ENCODE results near the gene FAM219B. TPM values are rescaled to one million over a fixed set of nuclear protein-coding genes. Genes with fewer than 3 reads are reported as not detected.

FAM219B gene
- total and polyA plus RNA-seq, 2 of the 8 experiments (the other 6 are each of a cell fraction or from before 2014, with no cell fraction given), result 57.1 to 66.6 TPM

GRCh38 chr15:74888716-74889115 is 17.9 kb downstream of the FAM219B start:
- no peak overlapping the region for H3K23ac ChIP-seq (ENCODE audit: insufficient read length)
- H3K4me2 ChIP-seq (ENCODE audit: insufficient read depth in 1 of 2, low read depth in 2 of 2, low read length in 2 of 2), result peak overlapping the region; percentile 90; a peak in 3 of 4 replicates
- peaks cover 5 to 18% (median 14%) of the 10 kb centered on the region in 4 experiments; a peak in 5 of 8 replicates for H3K36me3 ChIP-seq (ENCODE audit: control insufficient read depth in 2 of 4, insufficient read depth in 4 of 4, low read length in 3 of 4)
- H4K8ac ChIP-seq (ENCODE audit: extremely low read depth, insufficient read depth, low read length), result no peak overlapping the region
- peaks cover 0 to 4% (median 2%) of the 10 kb centered on the region in 4 experiments; a peak in 4 of 7 replicates for H3K4me1 ChIP-seq (replicated peaks in 1 of 4; ENCODE audit: control insufficient read depth in 3 of 4, insufficient read depth in 4 of 4, low read length in 3 of 4)
- no peaks in the 10 kb centered on the region for H4K20me1 ChIP-seq (replicated peaks in 1 of 2; ENCODE audit: control insufficient read depth in 1 of 2, insufficient read depth in 2 of 2, low read length in 2 of 2)
- no peak overlapping the region for H2BK20ac ChIP-seq (ENCODE audit: low read length)
- H3K79me2 ChIP-seq (ENCODE audit: control insufficient read depth in 1 of 2, insufficient read depth in 2 of 2, low read length in 2 of 2), result no peaks in the 10 kb centered on the region
- no peak overlapping the region for H4K5ac ChIP-seq (ENCODE audit: insufficient read length, low read depth, low read length)
- H2AFZ ChIP-seq (ENCODE audit: low read length), result no peak overlapping the region
- H4K91ac ChIP-seq (replicated peaks; ENCODE audit: insufficient read length, low read length), result peak overlapping the region; percentile 50
- no peak overlapping the region for H2BK120ac ChIP-seq (replicated peaks; ENCODE audit: low read depth, low read length)
- peak overlapping the region in 1 of 4 experiments; percentile 80; a peak in 1 of 8 replicates for H3K4me3 ChIP-seq (ENCODE audit: extremely low read depth in 1 of 4, insufficient read depth in 2 of 4, low read depth in 3 of 4, low read length in 4 of 4)
- CTCF ChIA-PET (ENCODE audit: partially characterized antibody), result interaction anchor here (0.6 to 6.2 kb wide), 9 partner anchors 9 to 117 kb away, joined by 3 to 54 read pairs (median 3); no protein-coding TSS in a partner anchor
- H3K27ac ChIP-seq (ENCODE audit: low read depth, low read length), result no peak overlapping the region
- H2BK12ac ChIP-seq (ENCODE audit: low read depth, low read length), result 0 out of 2 replicates have a peak overlapping the region, but pooled peaks have one; percentile 88
- FAIRE-seq, result no peak
- no peaks in the 10 kb centered on the region for H3K27me3 ChIP-seq (replicated peaks in 1 of 4; ENCODE audit: control insufficient read depth in 3 of 4, extremely low read depth in 1 of 4, insufficient read depth in 3 of 4, low read length in 3 of 4)
- 0 out of 2 replicates have a peak overlapping the region, but pooled peaks have one; percentile 55 for H2BK15ac ChIP-seq (ENCODE audit: low read length)
- H3K9ac ChIP-seq (replicated peaks in 1 of 4; ENCODE audit: extremely low read depth in 1 of 4, low read depth in 3 of 4, low read length in 3 of 4), result no peak overlapping the region
- no peak overlapping the region; the same call in 1 of the 2 replicates for H3K18ac ChIP-seq (ENCODE audit: extremely low read depth, low read length)
- no peak for DNase-seq (ENCODE audit: low read depth in 1 of 2, low spot score in 2 of 2)
- peaks cover 9% of the 10 kb centered on the region for H3K23me2 ChIP-seq (ENCODE audit: low read depth, low read length)
- no peak overlapping the region for H3K56ac ChIP-seq (replicated peaks; ENCODE audit: insufficient read length, low read depth, low read length)
- POLR2A ChIA-PET (ENCODE audit: partially characterized antibody), result interaction anchor here (0.7 to 7.0 kb wide), 11 partner anchors 9 to 130 kb away, joined by 3 to 116 read pairs (median 5); partner anchors contain the start of genes FAM219B and SCAMP2
- H3K14ac ChIP-seq (ENCODE audit: insufficient read length), result no peak overlapping the region
- peak overlapping the region; percentile 68; the same call in 1 of the 2 replicates for H2BK5ac ChIP-seq (ENCODE audit: low read depth, low read length)
- no peak overlapping the region for H3K4ac ChIP-seq (replicated peaks; ENCODE audit: insufficient read length, low read depth, low read length)
- TF ChIP-seq TBP (IDR thresholded peaks at IDR 0.05; ENCODE audit: low read depth, low read length), result no peak
- no peak for TF ChIP-seq TCF12 (IDR thresholded peaks at IDR 0.05; ENCODE audit: low read depth, low read length)
- no peak for TF ChIP-seq CBX8 (IDR thresholded peaks at IDR 0.05; ENCODE audit: borderline replicate concordance, low read depth, low read length)
- TF ChIP-seq SIRT6 (IDR thresholded peaks at IDR 0.05; ENCODE audit: low read length), result no peak
- TF ChIP-seq KDM4A (IDR thresholded peaks at IDR 0.05; ENCODE audit: low read depth, low read length, severe bottlenecking), result no peak
- no peak for TF ChIP-seq SP2 (IDR thresholded peaks at IDR 0.05; ENCODE audit: low read length)
- TF ChIP-seq RAD21 (IDR thresholded peaks at IDR 0.05 in 1 of 2, conservative IDR thresholded peaks at IDR 0.05 in 1 of 2; ENCODE audit: low read depth in 2 of 2, low read length in 2 of 2), result no peak
- no peak for TF ChIP-seq HDAC2 (IDR thresholded peaks at IDR 0.05; ENCODE audit: borderline replicate concordance in 1 of 2, low read depth in 2 of 2, low read length in 2 of 2)
- no peak for TF ChIP-seq BACH1 (IDR thresholded peaks at IDR 0.05; ENCODE audit: low read length)
- TF ChIP-seq KDM1A (IDR thresholded peaks at IDR 0.05; ENCODE audit: borderline replicate concordance, low read length), result no peak
- TF ChIP-seq JUN (IDR thresholded peaks at IDR 0.05; ENCODE audit: low read depth, low read length), result no peak
- no peak for TF ChIP-seq EGR1 (IDR thresholded peaks at IDR 0.05; ENCODE audit: borderline replicate concordance, low read depth, low read length)
- no peak for TF ChIP-seq RFX5 (IDR thresholded peaks at IDR 0.05; ENCODE audit: borderline replicate concordance, low read depth, low read length)
- peak overlapping the region; percentile 75; the same call in 1 of the 2 replicates for H2AK5ac ChIP-seq (ENCODE audit: low read depth, low read length)
- H3K9me3 ChIP-seq (ENCODE audit: insufficient read depth in 2 of 2, low read depth in 1 of 2, low read length in 1 of 2), result no peaks in the 10 kb centered on the region
- H3K79me1 ChIP-seq (ENCODE audit: low read depth, low read length), result no peaks in the 10 kb centered on the region
- 98% methylated on average over 4 of the region's 4 CpGs; no CpG with 5 or more reads in 1 of the 2 experiments for WGBS, 2 experiments (ENCODE audit: extremely low coverage in 1 of 2, insufficient coverage in 1 of 2, insufficient read length in 1 of 2, insufficient replicate concordance in 2 of 2, low coverage in 1 of 2, low lambda C conversion rate in 2 of 2, missing lambda C conversion rate in 1 of 2)

Measured in H1 (cell line).